GM12878 (cell line): ENCODE results near the gene ATP1B1.

ENCODE experiments used
- EP300 ChIP-seq, 2 experiments: fragments of 150-350 bp in 1 of 2; IDR thresholded peaks; 2 replicates each; pipeline ENCODE4 v1.6.1; 2011 to 2012; ENCODE audit warnings: low read depth in 2 of 2, low read length in 2 of 2, borderline replicate concordance in 1 of 2, improper control_type of control experiment in 1 of 2, inconsistent platforms in 1 of 2; ENCODE audit not compliant: control insufficient read depth in 1 of 2
- POLR2A ChIP-seq: IDR thresholded peaks from 2 replicates; pipeline ENCODE4 v1.6.1; 2011; ENCODE audit warnings: low read depth, mild to moderate bottlenecking, low read length
- RB1 ChIP-seq: fragments of 450-650 bp; formaldehyde crosslinking; IDR thresholded peaks from 2 replicates; pipeline ENCODE4 v1.6.1; 2017; ENCODE audit warnings: mild to moderate bottlenecking, borderline replicate concordance
- SIX5 ChIP-seq: IDR thresholded peaks from 2 replicates; pipeline ENCODE4 v1.6.1; 2011; ENCODE audit warnings: mild to moderate bottlenecking, low read depth, low read length, moderate library complexity; ENCODE audit not compliant: severe bottlenecking
- ZNF274 ChIP-seq: IDR thresholded peaks from one replicate; pipeline ENCODE4 v1.8.0; 2011; ENCODE audit not compliant: insufficient read length, insufficient read depth

- no peak for TF ChIP-seq POLR2A
- peak in 1 of 2 experiments; percentile 15; a peak in 1 of 4 replicates for TF ChIP-seq EP300 (IDR thresholded peaks at IDR 0.05; ENCODE audit: borderline replicate concordance in 1 of 2, control insufficient read depth in 1 of 2, low read depth in 2 of 2, low read length in 2 of 2)
- TF ChIP-seq ZNF274 = no peak
- no peak for TF ChIP-seq SIX5
- no peak for TF ChIP-seq RB1
Measured at GRCh38 chr1:169090308-169090899, 16.1 kb upstream of the ATP1B1 start.
